DMS53 treated with DMSO at 0.1 percent for 48 hours (cell line): ENCODE data around the gene GLP1R.
A peak's percentile ranks its signal among the peaks of the same experiment; 100 is the strongest.

Experiments
- DNase-seq: peaks from one replicate; lab custom pipeline; 2025; ENCODE audit not compliant: unreplicated experiment; lab: John Stamatoyannopoulos, UW

GLP1R gene

GRCh38 chr6:39085129-39085797 lies 36.7 kb downstream of the GLP1R start:
- no peak for DNase-seq

- DNase-seq: no peak
These were observed 37.7 kb downstream of the GLP1R start for GRCh38 chr6:39086294-39086693.

GRCh38 chr6:39086711-39087110 lies 38.1 kb downstream of the GLP1R start:
- DNase-seq: no peak

- DNase-seq: no peak
These were observed 38.6 kb downstream of the GLP1R start for GRCh38 chr6:39087197-39087596.

- DNase-seq: no peak
These were observed 39.8 kb downstream of the GLP1R start for GRCh38 chr6:39088331-39088730.

DNA sequence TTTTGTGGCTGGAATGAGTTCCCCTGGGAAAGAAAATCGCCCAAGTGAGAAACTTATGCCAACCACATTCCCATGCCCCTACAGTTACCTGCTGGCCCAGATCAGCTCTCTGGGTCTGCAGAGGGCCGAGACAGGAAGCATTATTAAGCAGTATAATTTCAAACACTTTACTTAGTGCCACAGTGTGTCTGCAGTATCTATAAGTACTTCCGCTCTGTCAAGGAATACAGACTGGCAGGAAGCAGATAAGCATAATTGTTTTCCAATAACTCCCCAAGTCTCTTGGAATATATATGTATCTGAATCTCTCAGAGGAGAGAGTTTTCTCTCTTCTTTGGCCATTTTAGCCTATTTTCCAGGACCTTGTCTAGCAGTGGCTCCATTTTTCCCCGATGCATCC lies 41.5 kb downstream of the GLP1R start:
- no peak for DNase-seq

- DNase-seq: no peak
These were observed 42.6 kb downstream of the GLP1R start for GRCh38 chr6:39091220-39091619.

DNA sequence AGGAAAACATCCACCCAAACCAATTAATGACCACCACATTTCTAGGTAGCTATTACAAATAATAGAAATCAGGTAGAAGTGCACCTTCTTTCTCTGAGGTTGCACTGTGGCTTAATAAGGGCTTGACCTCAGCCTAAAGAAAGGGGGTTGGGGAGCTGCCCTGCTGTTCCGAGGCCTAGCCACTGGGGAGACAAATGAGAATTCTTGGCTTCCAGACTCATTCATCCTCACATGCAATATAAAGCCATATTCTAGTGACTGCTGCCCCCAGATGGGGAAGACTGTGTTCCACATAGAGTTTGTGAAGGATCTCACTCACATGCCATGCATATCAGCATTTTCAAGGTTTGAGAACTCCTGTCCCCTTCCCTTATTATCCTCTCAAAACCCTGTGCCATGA lies 43.5 kb downstream of the GLP1R start:
- DNase-seq: no peak

GRCh38 chr6:39093149-39093708 lies 44.6 kb downstream of the GLP1R start:
- DNase-seq: no peak

GRCh38 chr6:39095578-39095977 lies 47.0 kb downstream of the GLP1R start:
- DNase-seq: no peak

GRCh38 chr6:39100358-39100757 lies 51.8 kb downstream of the GLP1R start:
- DNase-seq: no peak

- no peak for DNase-seq
These were observed 53.7 kb downstream of the GLP1R start for GRCh38 chr6:39102071-39102820.

DNA sequence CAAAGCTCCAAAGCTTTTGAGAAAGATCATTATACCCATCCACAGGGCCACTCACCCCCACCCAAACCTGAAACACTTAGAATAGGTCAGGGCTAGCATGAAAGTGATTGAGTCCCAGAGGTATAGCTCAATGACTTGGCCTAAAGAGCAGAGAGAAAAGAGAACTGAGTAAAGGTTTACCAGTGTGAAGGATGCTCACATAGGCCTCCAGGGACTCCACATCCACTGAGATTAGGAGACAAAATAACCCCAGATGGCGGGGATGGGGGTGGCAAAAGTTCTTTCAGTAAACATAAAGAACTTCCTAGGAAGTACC lies 54.2 kb downstream of the GLP1R start:
- DNase-seq: no peak

- DNase-seq: no peak
These were observed 55.9 kb downstream of the GLP1R start for GRCh38 chr6:39104528-39104927.

DNA sequence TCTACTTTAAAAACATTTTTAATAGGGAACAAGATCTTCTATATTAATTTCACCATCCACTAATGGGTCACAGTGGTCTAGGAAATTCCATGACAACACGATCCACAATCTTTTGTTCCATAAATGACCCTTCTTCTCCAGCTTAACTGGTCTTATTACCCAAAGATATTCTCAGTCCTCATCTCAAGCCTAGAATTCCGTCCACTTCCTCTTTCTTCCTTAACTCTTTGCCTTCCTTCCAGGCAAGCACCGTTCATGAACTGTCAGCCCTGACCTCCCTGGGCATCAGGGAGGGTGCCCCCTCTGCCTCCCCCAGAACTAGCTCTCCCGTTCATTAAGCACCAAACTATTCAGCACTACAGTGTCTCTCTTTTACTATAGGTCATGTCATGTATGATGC lies 58.5 kb downstream of the GLP1R start:
- DNase-seq: no peak

DNA sequence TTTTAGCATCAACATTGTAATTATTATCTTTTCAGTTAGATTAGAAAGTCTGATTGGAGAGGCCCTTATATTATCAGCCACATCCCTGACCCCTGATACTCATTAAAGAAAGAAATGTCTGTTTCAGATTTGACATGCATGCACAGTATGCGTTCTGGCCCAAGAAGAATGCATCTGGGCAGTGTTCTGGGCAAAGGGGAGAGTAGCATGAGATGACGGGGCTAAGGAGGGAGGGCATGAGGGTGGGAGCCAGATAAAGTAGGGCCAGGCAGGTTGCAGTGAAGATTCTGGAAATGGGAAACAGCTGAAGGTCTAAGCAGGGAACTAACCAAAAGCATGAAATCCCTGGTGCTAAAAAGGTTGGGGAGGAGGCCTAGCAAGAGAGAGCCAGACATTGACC lies 59.1 kb downstream of the GLP1R start:
- DNase-seq: no peak

GRCh38 chr6:39108041-39108839 lies 59.7 kb downstream of the GLP1R start:
- no peak for DNase-seq

- no peak for DNase-seq
These were observed 62.7 kb downstream of the GLP1R start for GRCh38 chr6:39111280-39111679.

GRCh38 chr6:39113788-39114187 lies 65.2 kb downstream of the GLP1R start:
- DNase-seq: no peak

DNA sequence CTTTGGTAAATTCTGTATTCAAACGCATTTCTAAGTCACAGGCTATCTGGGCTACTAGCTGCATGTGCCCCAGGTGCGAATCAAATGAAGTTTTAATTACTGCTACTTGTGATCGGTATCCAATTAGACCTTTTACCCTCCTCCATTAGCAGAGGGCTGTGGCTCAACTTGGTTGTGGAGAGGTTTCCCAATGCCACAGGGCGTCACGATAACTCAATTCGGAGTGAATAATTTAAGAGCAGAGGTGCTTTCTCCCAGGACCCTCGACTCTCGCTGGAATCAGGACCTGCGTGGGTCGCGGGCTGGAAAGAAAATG lies 65.8 kb downstream of the GLP1R start:
- DNase-seq: peak; percentile 74

DNA sequence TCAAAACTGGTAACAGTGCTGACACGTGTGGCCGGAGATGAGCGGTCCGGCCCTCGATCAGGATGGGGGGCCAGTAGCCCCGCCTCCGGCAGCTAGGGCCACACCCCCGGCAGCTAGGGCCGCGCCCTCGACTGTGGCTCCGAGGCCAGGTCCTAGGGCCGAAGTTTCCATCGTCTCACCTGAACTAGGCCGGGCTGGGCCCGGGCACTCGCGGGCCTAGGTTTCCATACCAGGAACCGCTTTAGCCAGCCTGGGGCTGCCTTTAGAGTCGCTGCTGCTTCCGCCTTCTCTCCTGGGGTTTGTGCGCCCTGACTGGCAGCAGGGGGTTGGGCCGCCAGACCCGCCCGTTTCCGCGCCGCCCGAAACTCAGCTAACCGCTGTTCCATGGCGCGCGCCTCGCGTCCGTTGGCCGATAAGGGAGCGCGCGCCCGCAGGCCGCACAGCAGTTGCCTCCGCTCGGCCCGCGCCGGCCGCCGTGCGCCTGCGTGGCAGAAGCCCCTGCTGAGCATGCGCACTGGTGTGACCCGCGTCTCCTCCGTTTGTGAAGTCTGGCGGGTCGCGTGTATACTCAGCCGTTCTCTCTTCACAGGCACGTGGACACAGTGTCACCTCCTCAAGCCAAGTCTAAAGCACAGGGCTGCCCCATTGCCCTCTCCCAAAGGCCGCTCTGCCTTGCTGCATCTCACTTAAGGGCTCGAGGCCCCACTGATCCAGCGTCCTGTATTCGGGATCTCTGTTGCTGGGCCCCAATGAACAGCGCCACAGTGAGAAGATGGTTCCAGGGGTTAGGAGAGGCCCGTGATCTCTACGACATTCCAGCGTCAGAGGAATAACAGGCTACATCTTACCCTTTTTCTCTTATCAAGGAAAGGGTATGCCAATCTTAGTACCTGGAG lies 66.4 kb downstream of the GLP1R start, which contains the start of gene SAYSD1:
TSS of gene SAYSD1 (minus strand) at position 483 of the 896 bp plus-strand sequence. CDS start at position 386, 97 bp downstream.
- peak; percentile 95 for DNase-seq
